GM18511 (cell line): ENCODE measurements around the gene DIP2C.

Experiments used
- ATAC-seq: cut with Tn5 transposase; IDR thresholded peaks from one replicate; pipeline ENCODE4 v1.9.1; 2021; ENCODE audit warnings: mild to moderate bottlenecking, moderate library complexity; ENCODE audit not compliant: unreplicated experiment

The DIP2C gene

DNA sequence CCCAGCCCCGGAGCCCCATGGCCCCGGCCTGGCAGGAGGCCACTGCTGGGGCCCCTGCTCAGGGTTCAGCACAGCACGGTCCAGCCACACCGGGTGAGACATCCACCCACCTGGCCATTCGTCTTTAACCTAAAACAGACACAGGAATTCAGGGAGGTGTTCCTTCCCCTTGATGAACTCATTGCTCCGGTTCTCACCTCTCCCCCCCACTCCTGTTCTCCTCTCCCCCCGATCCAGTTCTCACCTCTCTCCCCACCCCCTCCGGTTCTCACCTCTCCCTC, 129.8 kb downstream of the DIP2C start:
- ATAC-seq, result no peak

DNA sequence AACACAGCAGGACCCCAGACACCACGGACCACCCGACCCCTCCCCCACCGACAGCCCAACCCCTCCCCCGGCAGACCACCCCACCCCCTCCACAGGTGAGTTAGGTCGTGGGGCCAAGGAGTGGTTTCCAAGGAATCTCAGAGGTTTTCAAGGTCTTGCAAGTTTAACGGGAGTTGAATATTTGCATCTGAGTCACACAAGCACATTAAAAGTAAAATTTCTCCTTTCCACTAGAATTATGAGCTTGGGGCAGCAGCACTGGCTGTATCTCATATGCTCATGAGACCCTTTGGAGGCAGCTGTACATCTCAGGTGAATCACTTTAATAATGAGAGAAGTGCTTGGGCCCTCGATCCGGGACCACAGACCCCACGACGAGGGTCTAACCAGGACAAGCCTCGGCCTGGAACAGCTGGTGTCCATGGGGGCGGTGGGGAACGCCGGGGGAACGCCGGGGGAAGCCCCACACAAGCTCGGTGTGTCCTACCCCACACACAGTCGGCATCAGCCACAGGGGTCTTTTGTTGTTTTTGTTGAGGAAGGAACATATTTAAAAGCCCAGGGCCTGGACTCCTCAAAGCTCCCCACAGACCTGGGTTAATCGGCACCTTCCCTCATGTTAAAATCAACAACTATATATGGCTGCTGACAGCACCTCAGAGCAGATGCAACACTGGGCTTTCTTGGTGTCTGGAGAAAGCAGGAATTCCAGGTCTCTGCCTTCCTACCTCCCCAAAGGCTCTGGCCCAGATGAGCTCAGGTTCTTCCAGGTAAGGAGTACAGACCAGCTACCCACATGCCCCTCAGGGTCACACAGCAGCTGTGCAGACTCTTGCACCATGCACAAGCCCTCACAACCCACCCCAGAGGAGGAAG, 130.3 kb downstream of the DIP2C start:
- no peak for ATAC-seq

DNA sequence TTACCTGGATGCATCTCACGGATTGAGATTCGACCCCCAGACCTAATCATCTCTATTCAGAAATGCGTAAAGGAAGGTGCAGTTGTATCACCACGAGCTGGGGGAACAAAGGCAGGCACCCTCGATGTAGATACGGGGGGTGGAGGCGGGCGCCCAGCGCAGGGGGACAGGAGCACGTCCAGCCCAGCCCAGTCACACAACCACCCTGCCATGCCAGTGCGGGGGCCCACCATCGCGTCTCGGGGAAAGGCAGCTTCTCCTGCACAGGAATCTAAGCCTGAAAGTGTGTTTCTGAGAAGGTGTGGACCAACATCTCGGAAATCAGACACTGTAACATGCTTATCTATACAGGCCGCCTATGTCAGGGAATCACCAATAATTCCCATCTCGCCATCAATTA, 131.1 kb downstream of the DIP2C start:
- ATAC-seq, result no peak

- ATAC-seq, result no peak
These were observed 131.6 kb downstream of the DIP2C start for GRCh38 chr10:557792-558328.

GRCh38 chr10:556971-557637, 132.4 kb downstream of the DIP2C start:
- no peak for ATAC-seq

- ATAC-seq, result no peak
These were observed 133.7 kb downstream of the DIP2C start for GRCh38 chr10:555682-556350.

- no peak for ATAC-seq
These were observed 134.2 kb downstream of the DIP2C start for GRCh38 chr10:555281-555680.

DNA sequence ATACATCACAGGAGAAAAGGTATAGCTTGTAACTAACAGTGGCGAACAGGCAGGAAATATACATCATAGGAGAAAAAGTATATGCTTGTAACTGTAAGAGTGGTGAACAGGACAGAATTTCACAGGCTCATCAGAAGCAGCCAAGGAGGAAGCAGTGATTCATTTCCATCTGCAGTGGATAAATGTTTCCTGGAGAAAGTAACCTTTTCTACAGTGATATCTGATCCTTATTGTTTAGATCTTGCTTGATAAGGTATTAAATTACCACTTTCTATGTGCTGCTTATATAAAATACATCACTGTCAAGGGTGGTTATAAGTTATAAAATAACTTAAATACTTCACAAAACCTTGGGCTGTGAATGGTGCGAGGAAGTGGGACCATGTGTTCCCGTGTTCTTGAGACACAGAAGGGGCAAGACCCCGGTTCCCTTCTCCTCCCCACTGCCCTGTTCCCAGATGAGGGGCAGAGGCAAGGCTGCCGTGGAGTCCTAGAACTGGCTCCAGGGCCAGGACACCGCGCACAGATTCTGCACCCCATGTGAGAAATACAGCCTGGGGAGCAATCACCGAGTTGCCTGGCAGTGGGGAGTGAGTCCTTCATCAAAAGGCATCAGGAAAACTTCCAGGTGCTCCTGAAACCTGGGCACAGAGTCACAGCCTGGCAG, 135.2 kb downstream of the DIP2C start:
- ATAC-seq, result no peak

DNA sequence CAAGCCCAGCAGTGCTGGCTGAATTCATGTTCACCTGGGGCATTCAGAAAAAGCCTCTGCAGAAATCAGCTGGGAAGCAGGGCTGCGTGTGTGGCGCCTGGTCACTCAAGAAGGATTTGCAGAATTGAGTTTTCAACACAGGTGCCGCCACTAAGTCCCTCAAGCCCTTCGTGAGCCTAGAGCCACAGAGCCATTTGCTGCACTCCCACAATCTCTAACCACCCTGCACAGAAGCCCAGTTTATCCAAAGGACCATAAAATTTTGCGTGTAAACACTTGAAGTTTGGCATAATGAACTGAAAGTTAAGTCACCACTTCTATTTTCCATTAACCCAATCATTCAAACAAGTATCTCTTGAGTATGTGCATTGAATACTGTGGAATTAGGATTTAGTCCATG, 136.2 kb downstream of the DIP2C start:
- ATAC-seq, result no peak

DNA sequence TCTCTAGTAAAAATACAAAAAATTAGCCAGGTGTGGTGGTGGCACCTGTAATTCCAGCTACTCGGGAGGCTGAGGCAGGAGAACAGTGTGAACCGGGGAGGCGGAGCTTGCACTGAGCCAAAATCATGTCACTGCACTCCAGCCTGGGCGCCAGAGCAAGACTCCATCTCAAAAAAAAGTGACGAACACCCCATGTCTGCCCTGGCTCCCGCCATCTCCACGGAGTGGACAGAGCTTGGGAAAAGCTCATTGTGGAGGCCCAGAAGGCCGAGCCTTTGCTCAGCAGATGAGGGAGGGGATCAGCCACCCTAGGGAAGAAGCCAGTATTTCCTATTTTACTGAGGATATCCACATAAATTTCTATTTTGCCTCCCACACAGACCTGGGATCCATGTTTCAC, 136.8 kb downstream of the DIP2C start:
- no peak for ATAC-seq

DNA sequence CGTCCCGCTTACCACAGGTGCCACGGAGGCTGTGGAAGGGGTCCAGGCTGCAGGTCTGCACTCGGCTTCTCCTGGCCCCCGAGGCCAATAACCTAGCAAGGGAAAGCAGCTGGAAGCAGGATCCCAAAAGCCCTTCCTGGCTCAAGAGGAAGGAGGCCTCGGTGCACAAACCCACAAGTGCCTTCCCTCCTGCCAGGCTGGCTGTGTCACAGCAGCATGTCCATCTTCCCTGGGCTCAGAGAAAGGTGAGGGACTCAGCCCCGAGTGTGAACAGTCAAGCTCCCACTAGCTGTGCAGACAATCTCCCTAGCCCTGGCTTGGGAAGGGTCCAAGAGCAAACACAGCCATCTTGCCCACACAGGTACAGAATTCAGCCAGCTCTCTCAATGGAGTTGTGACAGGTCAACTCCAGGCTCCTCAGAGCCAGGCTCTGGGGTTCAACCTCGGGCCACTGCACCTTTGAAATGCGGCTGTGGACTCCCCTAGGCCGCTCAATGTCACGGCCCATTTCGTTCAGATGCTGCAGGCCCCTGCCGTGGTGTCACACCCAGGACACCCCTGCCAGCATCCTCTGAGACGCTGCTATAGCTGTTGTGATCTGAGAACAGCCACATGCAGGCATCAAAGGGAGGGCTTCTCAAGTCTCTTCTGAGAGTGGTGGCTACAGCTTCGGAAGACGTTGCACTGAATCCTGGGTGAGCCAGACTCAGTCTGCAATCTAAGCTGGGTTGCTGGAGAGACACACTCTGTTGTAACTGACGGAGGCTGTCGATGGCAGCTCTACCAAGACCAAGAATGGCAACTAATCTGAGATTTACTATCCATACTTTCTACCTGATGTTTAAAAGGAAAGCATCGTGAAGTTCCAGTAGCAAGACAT, 137.9 kb downstream of the DIP2C start:
- no peak for ATAC-seq

DNA sequence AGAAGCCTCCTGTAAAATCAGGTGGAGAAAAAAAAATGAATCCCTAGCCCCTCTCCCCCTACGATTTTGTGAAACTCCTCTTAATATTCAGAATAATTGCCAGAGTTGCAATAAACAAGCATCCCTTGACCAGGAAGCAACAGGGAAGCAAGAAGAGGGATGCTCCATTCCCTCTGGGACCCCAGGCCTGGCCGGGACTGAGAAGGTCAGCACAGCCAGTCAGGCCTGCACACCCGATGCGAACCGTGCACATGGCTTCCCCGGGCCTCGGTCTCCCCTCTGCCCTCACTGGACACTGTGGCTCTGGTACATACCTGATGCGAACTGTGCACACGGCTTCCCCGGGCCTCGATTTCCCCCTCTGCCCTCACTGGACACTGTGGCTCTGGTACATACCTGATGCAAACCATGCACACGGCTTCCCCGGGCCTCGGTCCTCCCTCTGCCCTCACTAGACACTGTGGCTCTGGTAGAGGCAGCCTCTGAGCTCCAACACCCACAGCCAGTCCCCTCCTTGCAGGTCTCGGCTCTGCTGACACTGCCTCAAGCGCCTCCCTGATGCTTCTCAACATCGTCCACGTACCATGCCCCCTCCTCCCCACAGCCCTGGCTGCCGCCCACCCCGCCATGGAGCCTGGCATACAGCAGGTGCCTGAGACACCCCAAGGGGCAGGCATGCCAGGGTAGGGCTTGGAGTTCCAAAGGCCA, 138.6 kb downstream of the DIP2C start:
- ATAC-seq, result no peak

DNA sequence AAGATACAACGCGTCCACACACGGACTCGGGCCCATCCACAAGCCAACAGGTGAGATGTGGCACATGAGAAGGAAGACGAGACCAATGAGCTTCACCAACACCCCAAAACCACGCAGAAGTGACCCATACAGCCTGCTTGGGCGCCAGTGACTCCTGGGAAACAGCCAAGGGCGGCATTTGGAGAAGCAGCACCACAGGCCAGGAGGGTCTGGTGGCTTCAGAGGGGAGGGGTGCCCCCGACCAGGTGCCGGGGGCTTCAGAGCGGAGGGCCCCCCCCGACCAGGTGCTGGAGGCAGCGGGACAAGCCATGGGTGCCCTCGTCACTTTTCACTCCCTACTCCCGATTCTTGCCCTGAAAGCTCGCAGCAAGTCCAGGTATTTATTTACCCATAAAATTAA, 140.1 kb downstream of the DIP2C start:
- ATAC-seq, result no peak

DNA sequence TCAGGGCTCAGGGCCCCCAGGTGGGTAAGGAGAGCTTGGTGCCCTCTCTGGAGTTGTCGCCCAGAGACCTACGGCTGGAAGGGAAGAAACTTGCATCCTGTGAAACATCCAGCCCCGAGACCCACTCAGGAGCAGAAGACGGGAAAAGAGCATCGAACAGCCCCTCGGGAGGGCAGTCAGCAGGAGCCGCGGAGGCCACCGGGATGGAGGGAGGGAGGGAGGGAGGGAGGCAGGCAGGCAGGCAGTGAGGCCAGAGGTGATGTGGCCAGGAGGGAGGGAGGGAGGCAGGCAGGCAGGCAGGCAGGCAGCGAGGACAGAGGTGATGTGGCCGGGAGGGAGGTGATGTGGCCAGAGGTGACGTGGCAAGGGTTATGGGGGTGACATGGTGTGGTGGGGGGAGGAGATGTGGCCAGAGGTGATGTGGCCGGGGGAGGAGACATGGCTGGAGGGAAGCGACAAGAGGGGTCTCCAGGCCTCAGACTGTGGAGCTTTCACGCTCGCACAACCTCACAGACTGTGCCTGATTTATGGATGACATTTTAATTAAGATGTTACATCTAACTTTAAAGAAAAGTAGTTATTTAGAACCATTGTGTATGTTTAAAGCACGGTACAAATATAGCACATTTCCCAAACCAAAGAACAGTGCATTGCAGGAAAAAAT, 141.1 kb downstream of the DIP2C start:
- ATAC-seq, result no peak

DNA sequence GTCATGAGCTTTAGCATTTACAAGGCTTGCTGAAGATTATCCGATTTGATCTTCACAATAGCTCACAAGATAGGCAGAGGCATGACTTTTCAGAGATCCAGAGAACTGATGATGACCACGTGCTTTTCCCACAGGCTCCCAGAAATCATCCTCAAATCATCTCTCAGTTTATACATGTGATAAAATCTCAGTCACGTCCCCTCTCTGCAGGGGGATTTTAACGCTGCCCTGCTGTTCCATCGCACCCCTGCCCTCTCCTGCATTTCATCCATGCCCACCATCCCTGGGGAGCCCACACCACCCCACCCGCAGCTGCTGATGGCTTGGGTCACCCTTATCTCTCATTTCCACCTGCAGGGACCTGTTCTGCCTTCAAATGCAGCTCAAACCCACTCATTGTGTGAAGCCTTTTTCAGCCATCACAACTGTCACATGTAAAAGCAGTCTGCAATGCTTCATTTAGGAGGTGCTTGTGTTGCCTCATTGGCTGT, 141.8 kb downstream of the DIP2C start:
- no peak for ATAC-seq

DNA sequence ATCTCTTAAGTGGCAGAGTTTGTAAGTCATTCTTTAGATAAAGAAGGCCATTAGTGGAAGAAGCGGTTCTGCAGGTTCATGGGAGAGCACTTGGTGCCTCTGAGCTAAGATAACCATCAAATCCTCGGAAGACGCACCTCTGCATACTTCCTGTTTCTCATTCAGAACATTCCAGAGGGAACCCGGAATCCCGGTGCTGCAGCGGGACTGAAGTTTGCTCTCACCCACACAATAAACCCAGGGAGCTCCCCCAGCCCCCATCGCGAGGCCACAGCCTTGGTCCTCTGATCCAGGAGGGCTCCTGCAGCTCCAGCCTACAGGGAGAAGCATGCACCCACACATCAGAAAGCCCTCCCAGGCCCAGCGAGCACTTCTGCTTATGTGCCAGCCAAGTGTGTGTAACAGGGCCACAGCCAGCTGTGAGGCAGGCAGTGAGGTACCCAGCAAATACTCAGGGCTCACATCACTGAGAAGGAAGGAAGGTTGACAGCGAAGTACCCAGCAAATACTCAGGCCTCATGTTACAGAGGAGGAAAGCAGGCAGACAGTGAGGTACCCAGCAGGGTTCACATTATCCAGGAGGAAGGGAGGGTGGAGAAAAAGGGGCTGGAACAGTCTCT, 142.4 kb downstream of the DIP2C start:
- no peak for ATAC-seq

GRCh38 chr10:546451-546850, 143.0 kb downstream of the DIP2C start:
- ATAC-seq, result no peak
